AG04449 (cell line): ENCODE data around the gene BEND5.

ENCODE experiments used
- CTCF ChIA-PET: fragments of 350-600 bp; formaldehyde crosslinking; extraction: SDS; loops from one replicate; lab custom pipeline; 2021; ENCODE audit warnings: antibody characterized with exemption; lab: Yijun Ruan, JAX
- POLR2A ChIA-PET: fragments of 400-600, 350-600 bp; formaldehyde crosslinking; extraction: SDS; loops from one replicate; lab custom pipeline; 2020; ENCODE audit warnings: antibody characterized with exemption, inconsistent platforms; lab: Yijun Ruan, JAX
- DNase-seq: peaks from one replicate; pipeline ENCODE4 v3.0.0-alpha.2; 2010; ENCODE audit warnings: low read depth, low spot score
- H3K4me3 ChIP-seq: 2 replicates; pipeline ENCODE4 v1.5.1; 2011; ENCODE audit warnings: low read depth, mild to moderate bottlenecking, control low read depth, low read length
- CTCF ChIP-seq: IDR thresholded peaks from one replicate; pipeline ENCODE4 v1.5.1; 2011; ENCODE audit warnings: mild to moderate bottlenecking, moderate library complexity, low read length, control low read depth, inconsistent platforms; ENCODE audit not compliant: insufficient read depth; ENCODE audit errors: missing control alignments

Gene BEND5

GRCh38 chr1:48776393-48777218 lies at the start of gene BEND5:
TSS of gene BEND5 (minus strand) at chr1:48776891. CDS start at chr1:48776831, 60 bp downstream.
- ChIA-PET POLR2A (no interaction called here), CTCF (no interaction called here)
- peak within 1 kb of the TSS; percentile 66 for H3K4me3 ChIP-seq
- no peak for TF ChIP-seq CTCF
- DNase-seq, result no peak

GRCh38 chr1:48823168-48823567 lies 46.5 kb upstream of the BEND5 start:
- no peak for TF ChIP-seq CTCF
- DNase-seq, result no peak
- POLR2A ChIA-PET, result no interaction called here
- CTCF ChIA-PET, result no interaction called here
- no peak overlapping the region for H3K4me3 ChIP-seq

- no peak overlapping the region for H3K4me3 ChIP-seq
- ChIA-PET POLR2A (no interaction called here), CTCF (interaction anchor here (1.4 to 1.7 kb wide), 2 partner anchors 10 to 143 kb away, joined by 5 to 6 read pairs; no protein-coding TSS in a partner anchor)
- DNase-seq, result no peak
- TF ChIP-seq CTCF, result no peak
These were observed 43.8 kb upstream of the BEND5 start for GRCh38 chr1:48820491-48820890.

- ChIA-PET POLR2A (interaction anchor here (0.6 kb wide), 1 partner anchor 80 kb away, joined by 3 read pairs; no protein-coding TSS in a partner anchor), CTCF (interaction anchor here (0.7 to 1.9 kb wide), 20 partner anchors 8 to 320 kb away, joined by 3 to 47 read pairs (median 4); no protein-coding TSS in a partner anchor)
- DNase-seq, result no peak
These were observed 40.9 kb upstream of the BEND5 start for GRCh38 chr1:48817505-48818114.

GRCh38 chr1:48810740-48811139 lies 34.0 kb upstream of the BEND5 start:
- no peak for DNase-seq
- no peak overlapping the region for H3K4me3 ChIP-seq
- ChIA-PET CTCF (interaction anchor here (1.1 kb wide), 1 partner anchor 9 kb away, joined by 5 read pairs; no protein-coding TSS in a partner anchor), POLR2A (interaction anchor here (0.8 kb wide), 1 partner anchor 58 kb away, joined by 3 read pairs; no protein-coding TSS in a partner anchor)
- TF ChIP-seq CTCF, result no peak

More at GRCh38 chr1:48817505-48818114, 40.9 kb upstream of the BEND5 start:
- peak; percentile 96 for TF ChIP-seq CTCF
- no peak overlapping the region for H3K4me3 ChIP-seq

- ChIA-PET POLR2A (no interaction called here), CTCF (interaction anchor here (1.0 to 1.7 kb wide), 2 partner anchors 9 to 11 kb away, joined by 4 to 5 read pairs; no protein-coding TSS in a partner anchor)
- H3K4me3 ChIP-seq, result no peak overlapping the region
- no peak for DNase-seq
- TF ChIP-seq CTCF, result no peak
These were observed 31.8 kb upstream of the BEND5 start for GRCh38 chr1:48808496-48808895.
